ENCODE measurements around the gene FASTKD2. TPM values are rescaled to one million over a fixed set of nuclear protein-coding genes. Genes with fewer than 3 reads are reported as not detected.

FASTKD2 gene
- total and polyA plus RNA-seq, 12 donors: 8.4 to 63.8 (median 27.8) TPM

DNA sequence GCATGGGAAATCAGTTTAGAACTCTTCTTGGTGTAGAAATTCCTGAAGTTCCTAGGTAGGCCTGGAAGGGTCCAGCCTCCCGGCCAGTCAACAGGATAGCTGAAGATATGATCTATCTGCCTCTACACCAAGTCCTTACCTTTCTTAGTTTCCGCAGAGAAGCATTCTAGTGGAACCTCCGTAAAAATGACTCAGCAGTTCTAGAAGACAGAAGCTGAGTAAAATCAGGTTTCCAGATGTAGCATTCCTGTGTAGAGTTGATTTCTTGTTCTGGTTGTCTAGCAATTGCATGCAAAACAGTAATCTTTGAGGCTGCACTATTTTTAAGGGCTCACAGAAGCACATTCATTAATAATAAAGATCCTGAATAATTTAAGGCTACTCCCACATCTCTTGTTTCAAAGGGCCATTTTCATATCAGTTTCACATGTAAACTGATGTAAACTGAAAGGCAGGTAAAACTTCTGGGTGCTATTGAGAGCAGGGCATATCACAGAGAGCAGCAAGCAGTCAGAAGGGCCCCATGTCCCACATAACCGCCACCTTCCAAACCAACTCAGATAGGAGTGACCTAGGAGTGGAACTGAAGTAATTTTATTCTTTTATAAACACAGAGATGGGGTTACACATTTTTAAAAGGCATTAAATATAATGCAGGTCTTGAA, 44.0 kb upstream of the FASTKD2 start:
- Histone ChIP-seq H3K27ac (no peak overlapping the region), H3K27me3 (peaks cover 8% of the 10 kb centered on the region), H3K4me3 (no peak overlapping the region), H3K9me3 (replicated peaks in 1 of 3) (no peaks in the 10 kb centered on the region), H3K4me1 (replicated peaks in 1 of 2) (no peaks in the 10 kb centered on the region), H3K36me3 (replicated peaks in 1 of 2) (no peaks in the 10 kb centered on the region)
- intact Hi-C loops (cut with DNase I): no loop called here
- WGBS, 4 donors: 62 to 82% (median 71%) methylated on average over 4 of the region's 4 CpGs
- no peak for TF ChIP-seq POLR2A (IDR thresholded peaks at IDR 0.05)
- no peak for TF ChIP-seq CTCF (IDR thresholded peaks at IDR 0.05)
- no peak for DNase-seq

DNA sequence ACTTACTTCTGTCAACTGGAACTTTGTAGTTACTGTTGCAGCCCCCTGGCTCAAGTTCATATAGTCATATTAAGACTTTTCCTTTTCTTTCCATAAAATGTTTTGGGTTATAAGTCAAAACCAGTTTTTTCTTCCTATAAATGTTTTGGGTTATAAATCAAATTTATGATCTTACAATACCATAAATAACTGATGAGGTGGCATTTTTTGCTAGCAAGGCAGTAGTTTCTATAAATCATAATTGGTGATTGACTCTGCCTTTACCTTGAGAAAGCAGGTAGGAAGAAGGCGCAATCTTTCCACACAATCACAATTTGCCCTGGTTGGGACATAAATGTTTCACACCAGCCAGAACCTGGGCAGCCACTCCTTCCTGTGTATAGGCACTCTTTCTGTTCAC, 42.1 kb upstream of the FASTKD2 start:
- H3K27ac ChIP-seq: no peak overlapping the region
- intact Hi-C loops (cut with DNase I): no loop called here
- H3K4me3 ChIP-seq: no peak overlapping the region
- H3K36me3 ChIP-seq (replicated peaks in 1 of 2): no peaks in the 10 kb centered on the region
- WGBS, 4 donors: 79 to 95% (median 92%) methylated on average over 1 of the region's 1 CpG
- no peaks in the 10 kb centered on the region for H3K9me3 ChIP-seq (replicated peaks in 1 of 3)
- no peak for DNase-seq
- TF ChIP-seq POLR2A (IDR thresholded peaks at IDR 0.05) (no peak), CTCF (IDR thresholded peaks at IDR 0.05) (no peak)
- H3K4me1 ChIP-seq (replicated peaks in 1 of 2): no peaks in the 10 kb centered on the region
- peaks cover 10% of the 10 kb centered on the region for H3K27me3 ChIP-seq

DNA sequence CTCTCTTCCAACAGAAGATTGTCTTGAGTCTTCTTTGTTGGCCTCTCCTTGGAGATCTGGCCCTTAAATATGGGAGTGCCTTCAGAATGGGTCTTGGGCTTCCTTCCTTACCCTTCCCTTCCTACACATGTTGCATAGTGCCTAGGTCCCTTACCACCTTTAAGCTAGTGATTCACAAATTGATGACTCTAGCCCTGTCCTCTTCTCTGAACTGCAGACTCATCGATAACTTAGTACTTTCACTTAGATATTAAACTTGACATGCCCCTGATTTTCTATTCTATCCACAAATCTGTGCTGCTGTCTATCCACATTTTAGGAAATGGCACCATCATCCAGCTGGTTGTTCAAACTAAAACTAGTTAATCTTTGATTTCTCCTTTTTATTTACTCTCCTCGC, 38.1 kb upstream of the FASTKD2 start:
- TF ChIP-seq POLR2A (IDR thresholded peaks at IDR 0.05): no peak
- TF ChIP-seq CTCF (IDR thresholded peaks at IDR 0.05): no peak
- intact Hi-C loops (cut with DNase I): no loop called here
- Histone ChIP-seq H3K36me3 (replicated peaks in 1 of 2) (no peaks in the 10 kb centered on the region), H3K4me3 (no peak overlapping the region), H3K4me1 (replicated peaks in 1 of 2) (no peaks in the 10 kb centered on the region), H3K9me3 (replicated peaks in 1 of 3) (no peaks in the 10 kb centered on the region), H3K27me3 (peaks cover 13% of the 10 kb centered on the region), H3K27ac (no peak overlapping the region)
- no peak for DNase-seq
- WGBS, 4 donors: 86 to 97% (median 91%) methylated on average over 2 of the region's 2 CpGs

- 73 to 80% (median 76%) methylated on average over 7 of the region's 7 CpGs for WGBS, 4 donors
- Histone ChIP-seq H3K4me3 (no peak overlapping the region), H3K9me3 (replicated peaks in 1 of 3) (no peaks in the 10 kb centered on the region), H3K36me3 (replicated peaks in 1 of 2) (no peaks in the 10 kb centered on the region), H3K27me3 (peaks cover 13% of the 10 kb centered on the region), H3K4me1 (replicated peaks in 1 of 2) (no peaks in the 10 kb centered on the region), H3K27ac (no peak overlapping the region)
- TF ChIP-seq POLR2A (IDR thresholded peaks at IDR 0.05): no peak
- no peak for TF ChIP-seq CTCF (IDR thresholded peaks at IDR 0.05)
- intact Hi-C loops (cut with DNase I): no loop called here
- DNase-seq: no peak
These were observed 36.9 kb upstream of the FASTKD2 start for GRCh38 chr2:206728277-206729199.
